Mucosa of gallbladder (tissue), 1 donor: ENCODE data around the gene SLC39A8. TPM values are rescaled to one million over a fixed set of nuclear protein-coding genes. Genes with fewer than 3 reads are reported as not detected.
"Not testable (repeated sequence)": the region's sequence is repeated elsewhere in the genome, so short reads cannot be mapped to it uniquely, and the experiment has no call there.

Experiments
- DNase-seq: peaks from one replicate; pipeline ENCODE4 v3.0.0-alpha.2; 2020; ENCODE audit warnings: low spot score
- total RNA-seq: library from RNA; stranded (reverse); gene quantifications from one replicate; pipeline ENCODE4 v1.2.1, GENCODE V29; 2021
- donor health status: DM: no; HTN: no; CAD: no.

SLC39A8 gene
- total RNA-seq, 1 donor from 2014 or later: 8.3 TPM

- no peak for DNase-seq
Measured at GRCh38 chr4:102301167-102301566, 44.1 kb downstream of the SLC39A8 start.

GRCh38 chr4:102299354-102300107, 45.8 kb downstream of the SLC39A8 start:
- DNase-seq: no peak

- DNase-seq: no peak
Measured at GRCh38 chr4:102298716-102299115, 46.6 kb downstream of the SLC39A8 start.

GRCh38 chr4:102295153-102295862, 50.0 kb downstream of the SLC39A8 start:
- DNase-seq: no peak

- DNase-seq: no peak
Measured at GRCh38 chr4:102288497-102288896, 56.8 kb downstream of the SLC39A8 start.

GRCh38 chr4:102285831-102286230, 59.5 kb downstream of the SLC39A8 start:
- no peak for DNase-seq

- DNase-seq: no peak
Measured at GRCh38 chr4:102281171-102281839, 64.0 kb downstream of the SLC39A8 start.

GRCh38 chr4:102273317-102273716, 72.0 kb downstream of the SLC39A8 start:
- DNase-seq: not testable (repeated sequence)

GRCh38 chr4:102272318-102272717, 73.0 kb downstream of the SLC39A8 start:
- no peak for DNase-seq

GRCh38 chr4:102268355-102268754, 76.9 kb downstream of the SLC39A8 start:
- DNase-seq: no peak

GRCh38 chr4:102263024-102263787, 82.1 kb downstream of the SLC39A8 start:
- no peak for DNase-seq

GRCh38 chr4:102259702-102260101, 85.6 kb downstream of the SLC39A8 start:
- DNase-seq: no peak

- DNase-seq: no peak
Measured at GRCh38 chr4:102259081-102259480, 86.2 kb downstream of the SLC39A8 start.

- no peak for DNase-seq
Measured at GRCh38 chr4:102256321-102256720, 89.0 kb downstream of the SLC39A8 start.

- DNase-seq: no peak
Measured at GRCh38 chr4:102253860-102254259, 91.4 kb downstream of the SLC39A8 start.

- DNase-seq: no peak
Measured at GRCh38 chr4:102252171-102252570, 93.1 kb downstream of the SLC39A8 start.

GRCh38 chr4:102250341-102250740, 94.9 kb downstream of the SLC39A8 start:
- no peak for DNase-seq

GRCh38 chr4:102247041-102247440, 98.2 kb downstream of the SLC39A8 start:
- DNase-seq: no peak

- no peak for DNase-seq
Measured at GRCh38 chr4:102246416-102246815, 98.9 kb downstream of the SLC39A8 start.

- no peak for DNase-seq
Measured at GRCh38 chr4:102244878-102245535, 100.3 kb downstream of the SLC39A8 start.

- not testable (repeated sequence) for DNase-seq
Measured at GRCh38 chr4:102243296-102243695, 102.0 kb downstream of the SLC39A8 start.
